OCI-LY7 (cell line): ENCODE measurements around the gene DDX39A. TPM values are rescaled to one million over a fixed set of nuclear protein-coding genes. Genes with fewer than 3 reads are reported as not detected.
"Not testable (repeated sequence)": the region's sequence is repeated elsewhere in the genome, so short reads cannot be mapped to it uniquely, and the experiment has no call there.

Experiments
- BruUV-seq: library from RNA; stranded (reverse); fragments of 400-500 nt; replicated peaks from 2 replicates; lab custom pipeline; 2021; lab: Mats Ljungman, UMichigan
- CTCF ChIA-PET: fragments of 300-600 bp; sonication (Branson Sonifier 250); formaldehyde crosslinking; loops from one replicate; lab custom pipeline; 2022; ENCODE audit warnings: antibody characterized with exemption; ENCODE audit not compliant: unreplicated experiment; lab: Charles Lee
- POLR2A ChIA-PET: fragments of 300-600 bp; sonication (Branson Sonifier 250); formaldehyde crosslinking; loops from one replicate; lab custom pipeline; 2022; ENCODE audit warnings: antibody characterized with exemption; lab: Charles Lee
- DNase-seq: peaks from one replicate; pipeline ENCODE4 v3.0.0-alpha.2; 2015; ENCODE audit warnings: low spot score
- H2AFZ ChIP-seq: fragments of 200-600 bp; sonication (generic), shearing (Covaris generic); 2 replicates; pipeline ENCODE4 v1.6.1; 2014; ENCODE audit warnings: mild to moderate bottlenecking, antibody characterized with exemption, low read length, moderate library complexity
- H3K27ac ChIP-seq: fragments of 200-600 bp; sonication (generic); 2 replicates; pipeline ENCODE4 v1.5.1; 2014; ENCODE audit warnings: mixed run types, low read depth, mild to moderate bottlenecking, moderate library complexity, low read length, inconsistent platforms; ENCODE audit not compliant: poor library complexity, severe bottlenecking
- H3K36me3 ChIP-seq: fragments of 200-600 bp; sonication (generic); 2 replicates; pipeline ENCODE4 v1.6.1; 2014; ENCODE audit warnings: mild to moderate bottlenecking, antibody characterized with exemption, low read length, moderate library complexity, mixed read lengths; ENCODE audit not compliant: insufficient read depth
- H3K4me1 ChIP-seq: fragments of 200-600 bp; sonication (generic); 2 replicates; pipeline ENCODE4 v1.5.1; 2014; ENCODE audit warnings: mild to moderate bottlenecking, low read length; ENCODE audit not compliant: insufficient read depth, poor library complexity, severe bottlenecking
- H3K4me2 ChIP-seq: fragments of 200-600 bp; sonication (generic); 2 replicates; pipeline ENCODE4 v1.6.1; 2014; ENCODE audit warnings: mild to moderate bottlenecking, low read length
- H3K4me3 ChIP-seq: fragments of 200-600 bp; sonication (generic); 2 replicates; pipeline ENCODE4 v1.5.1; 2014; ENCODE audit warnings: mild to moderate bottlenecking, low read depth, low read length; ENCODE audit not compliant: poor library complexity, severe bottlenecking
- H3K79me2 ChIP-seq: fragments of 200-600 bp; sonication (generic); 2 replicates; pipeline ENCODE4 v1.6.1; 2016; ENCODE audit warnings: low read depth, mild to moderate bottlenecking, low read length, moderate library complexity, mixed read lengths; ENCODE audit not compliant: insufficient read depth
- H3K9me2 ChIP-seq: fragments of 200-600 bp; sonication (generic); 2 replicates; pipeline ENCODE4 v1.6.1; 2016; ENCODE audit warnings: mild to moderate bottlenecking, low read length, mixed read lengths; ENCODE audit not compliant: insufficient read depth
- H3K9me3 ChIP-seq: fragments of 200-600 bp; sonication (generic); 2 replicates; pipeline ENCODE4 v1.6.1; 2014; ENCODE audit warnings: mild to moderate bottlenecking, mixed run types, low read length, mixed read lengths
- H4K20me1 ChIP-seq: fragments of 200-600 bp; sonication (generic); 2 replicates; pipeline ENCODE4 v1.6.1; 2014; ENCODE audit warnings: mild to moderate bottlenecking, antibody characterized with exemption, low read length, moderate library complexity, mixed read lengths; ENCODE audit not compliant: insufficient read depth
- CTCF ChIP-seq: fragments of 200-600 bp; sonication (generic); conservative IDR thresholded peaks from 2 replicates; pipeline ENCODE4 v1.5.1; 2014; ENCODE audit warnings: mild to moderate bottlenecking, antibody characterized with exemption, low read length, moderate library complexity, mixed read lengths
- EZH2phosphoT487 ChIP-seq: fragments of 200-600 bp; sonication (generic); IDR thresholded peaks from 2 replicates; pipeline ENCODE4 v1.6.1; 2018; ENCODE audit warnings: low read depth, borderline replicate concordance, mild to moderate bottlenecking, mixed run types, antibody characterized with exemption, low read length, moderate library complexity, mixed read lengths
- intact Hi-C: fragments of 100-400 bp; cut with micrococcal nuclease; formaldehyde crosslinking; loops from one replicate; pipeline ENCODE4 v1.10.0; 2022; ENCODE audit not compliant: unreplicated experiment
- total RNA-seq, 2 experiments: library from RNA; depleted of rRNA in 1 of 2; stranded (reverse); fragments of >200 nt in 1 of 2; shearing (Covaris generic) in 1 of 2; gene quantifications; 2 replicates each; pipeline ENCODE4 v1.2.3, GENCODE V29; 2014 to 2022

The DDX39A gene
- total RNA-seq, 2 experiments from 2014 or later = 294 to 474 TPM

GRCh38 chr19:14368011-14368513 lies 51.1 kb downstream of the DDX39A start:
- BruUV-seq = no TSS peak
- POLR2A ChIA-PET = no interaction called here
- Histone ChIP-seq H3K79me2 (no peaks in the 10 kb centered on the region), H3K9me3 (no peaks in the 10 kb centered on the region), H2AFZ (no peak overlapping the region), H3K4me1 (peaks cover 67% of the 10 kb centered on the region), H3K4me2 (no peak overlapping the region), H3K36me3 (no peaks in the 10 kb centered on the region), H3K9me2 (no peaks in the 10 kb centered on the region), H3K27ac (peak overlapping the region; percentile 13), H3K4me3 (no peak overlapping the region), H4K20me1 (no peaks in the 10 kb centered on the region)
- intact Hi-C loops = loop anchor here (10.0 kb wide), 1 partner anchor 117 kb away; no protein-coding TSS in a partner anchor
- TF ChIP-seq EZH2phosphoT487 = no peak
- no peak for TF ChIP-seq CTCF
- CTCF ChIA-PET = no interaction called here
- DNase-seq = peak; percentile 34

- H3K36me3 ChIP-seq = no peaks in the 10 kb centered on the region
- DNase-seq = no peak
- H3K4me1 ChIP-seq = peaks cover 58% of the 10 kb centered on the region
- H2AFZ ChIP-seq = peak overlapping the region; percentile 69; the same call in 1 of the 2 replicates
- peak overlapping the region; percentile 63 for H3K4me2 ChIP-seq
- no peaks in the 10 kb centered on the region for H3K9me2 ChIP-seq
- ChIA-PET POLR2A (no interaction called here), CTCF (no interaction called here)
- peak overlapping the region; percentile 24 for H3K4me3 ChIP-seq
- H3K27ac ChIP-seq = no peak overlapping the region
- no peaks in the 10 kb centered on the region for H4K20me1 ChIP-seq
- intact Hi-C loops = loop anchor here (2.0 to 10.0 kb wide), 2 partner anchors 16 to 118 kb away; no protein-coding TSS in a partner anchor
- TF ChIP-seq EZH2phosphoT487 = no peak
- TF ChIP-seq CTCF = no peak
- H3K79me2 ChIP-seq = no peaks in the 10 kb centered on the region
- H3K9me3 ChIP-seq = no peaks in the 10 kb centered on the region
- BruUV-seq = no TSS peak
Observed at GRCh38 chr19:14367016-14367415, 52.1 kb downstream of the DDX39A start.

GRCh38 chr19:14366529-14366928 lies 52.6 kb downstream of the DDX39A start:
- Histone ChIP-seq H3K79me2 (no peaks in the 10 kb centered on the region), H3K9me3 (no peaks in the 10 kb centered on the region), H3K4me2 (peak overlapping the region; percentile 63), H3K4me1 (peaks cover 55% of the 10 kb centered on the region), H3K4me3 (peak overlapping the region; percentile 24), H2AFZ (peak overlapping the region; percentile 69; the same call in 1 of the 2 replicates), H3K9me2 (no peaks in the 10 kb centered on the region), H3K36me3 (no peaks in the 10 kb centered on the region), H4K20me1 (no peaks in the 10 kb centered on the region), H3K27ac (peak overlapping the region; percentile 32)
- ChIA-PET POLR2A (no interaction called here), CTCF (interaction anchor here (0.5 kb wide), 1 partner anchor 152 kb away, joined by 3 read pairs; the partner anchor contains the start of gene DNAJB1)
- intact Hi-C loops = loop anchor here (2.0 to 10.0 kb wide), 2 partner anchors 16 to 118 kb away; no protein-coding TSS in a partner anchor
- TF ChIP-seq EZH2phosphoT487 = no peak
- TF ChIP-seq CTCF = no peak
- peak; percentile 89 for DNase-seq
- BruUV-seq = no TSS peak

GRCh38 chr19:14364098-14364443 lies 55.1 kb downstream of the DDX39A start:
- H3K79me2 ChIP-seq, CTCF ChIA-PET, H3K27ac ChIP-seq, H4K20me1 ChIP-seq, H3K9me2 ChIP-seq, H3K9me3 ChIP-seq, H3K4me3 ChIP-seq, H3K36me3 ChIP-seq, H3K4me2 ChIP-seq, BruUV-seq, DNase-seq: not testable (repeated sequence)
- H2AFZ ChIP-seq = peak overlapping the region; percentile 7; the same call in 1 of the 2 replicates
- intact Hi-C loops = loop anchor here (10.0 kb wide), 1 partner anchor 121 kb away; no protein-coding TSS in a partner anchor
- H3K4me1 ChIP-seq = peaks cover 30% of the 10 kb centered on the region
- POLR2A ChIA-PET = interaction anchor here (0.8 to 1.5 kb wide), 3 partner anchors 14 to 56 kb away, joined by 3 to 5 read pairs (median 3); partner anchors contain the start of gene ADGRE5
